ENCODE results near the gene ARHGAP25.

- TF ChIP-seq CTCF (IDR thresholded peaks at IDR 0.05) (no peak), POLR2A (IDR thresholded peaks at IDR 0.05) (no peak)
These were observed 5.8 kb downstream of the ARHGAP25 start for GRCh38 chr2:68740400-68740914.
